ENCODE results near the gene FASTKD2.
A peak's percentile ranks its signal among the peaks of the same experiment; 100 is the strongest.

FASTKD2 gene

DNA sequence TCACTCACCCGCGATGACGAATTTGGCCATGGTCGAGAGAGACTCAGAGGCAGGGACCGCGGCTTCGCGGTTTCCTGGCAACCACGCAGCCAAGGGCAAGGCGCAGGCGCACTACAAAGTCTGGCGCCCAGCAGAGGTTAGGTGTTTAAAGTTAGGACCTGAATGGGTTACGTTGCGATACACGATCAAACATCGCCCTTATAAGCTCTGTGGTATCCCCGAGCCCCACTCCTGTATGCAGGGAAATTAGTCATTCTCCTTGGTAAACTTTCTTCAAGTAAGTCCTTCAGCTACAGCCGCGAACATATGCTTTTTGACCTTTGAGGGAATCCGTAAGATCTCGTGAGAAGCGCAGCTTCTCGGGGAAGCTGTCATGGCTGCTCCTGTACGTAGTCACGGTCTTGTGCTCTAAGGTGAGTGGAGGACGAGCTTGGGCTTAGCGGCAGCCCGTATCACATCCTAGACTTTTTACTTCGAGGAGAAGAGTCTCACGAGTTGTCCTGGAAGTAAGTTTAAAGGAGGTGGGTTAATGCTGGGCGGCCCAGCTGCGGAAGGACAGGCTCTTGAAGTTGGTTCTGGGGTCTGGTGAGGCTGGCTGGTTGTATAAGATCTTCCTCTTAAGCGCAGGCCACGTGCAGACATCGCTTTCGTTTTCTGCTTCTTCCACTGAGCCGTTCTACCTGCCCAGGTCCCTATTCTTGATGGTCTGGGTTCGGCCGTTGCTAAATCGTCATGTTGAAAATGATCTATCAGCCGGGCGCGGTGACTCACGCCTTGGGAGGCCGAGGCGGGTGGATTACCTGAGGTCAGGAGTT is at the start of gene FASTKD2, which contains the start of gene MDH1B:
Gene FASTKD2 (plus strand): TSS at position 365 of the 815 bp plus-strand sequence. CDS start 1,088 bp downstream, outside the sequence.
Gene MDH1B (minus strand): TSS at position 87 of the 815 bp plus-strand sequence. CDS start 57 bp downstream, at position 30.
- no peaks in the 10 kb centered on the region for H3K9me3 Mint-ChIP-seq
- no peaks in the 10 kb centered on the region for H3K27me3 Mint-ChIP-seq
- peak; percentile 90 for ATAC-seq
- peaks cover 36% of the 10 kb centered on the region for H3K4me1 Mint-ChIP-seq
- H3K4me3 Mint-ChIP-seq = peak within 1 kb of the TSS; percentile 88 to 89
- H3K27ac Mint-ChIP-seq = peak within 1 kb of the TSS; percentile 99
- peak; percentile 83 to 92 for DNase-seq

DNA sequence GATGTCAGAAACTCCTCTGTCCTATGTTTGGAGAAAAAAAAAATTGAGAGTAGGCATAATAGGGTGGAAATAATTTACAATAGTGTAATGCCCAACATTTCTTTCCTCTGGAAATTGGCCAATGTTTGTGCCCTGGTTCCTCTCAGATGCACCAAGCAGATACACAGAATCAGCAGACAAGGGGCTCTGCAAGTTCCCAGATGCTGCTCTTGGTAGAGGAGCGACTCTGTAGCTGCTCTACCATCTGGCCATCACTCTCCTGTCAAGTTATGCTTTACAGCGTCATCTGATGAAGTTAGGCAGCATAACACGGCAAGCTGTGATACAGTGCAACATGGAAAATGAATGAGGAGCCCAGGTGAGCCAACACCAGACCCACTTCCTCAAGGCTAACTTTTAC is 48.8 kb upstream of the FASTKD2 start:
- DNase-seq (no peak), ATAC-seq (no peak)
- Mint-ChIP-seq H3K27ac (no peak overlapping the region), H3K4me1 (no peaks in the 10 kb centered on the region), H3K4me3 (no peak overlapping the region), H3K9me3 (no peaks in the 10 kb centered on the region), H3K27me3 (peaks cover 20% of the 10 kb centered on the region)

DNA sequence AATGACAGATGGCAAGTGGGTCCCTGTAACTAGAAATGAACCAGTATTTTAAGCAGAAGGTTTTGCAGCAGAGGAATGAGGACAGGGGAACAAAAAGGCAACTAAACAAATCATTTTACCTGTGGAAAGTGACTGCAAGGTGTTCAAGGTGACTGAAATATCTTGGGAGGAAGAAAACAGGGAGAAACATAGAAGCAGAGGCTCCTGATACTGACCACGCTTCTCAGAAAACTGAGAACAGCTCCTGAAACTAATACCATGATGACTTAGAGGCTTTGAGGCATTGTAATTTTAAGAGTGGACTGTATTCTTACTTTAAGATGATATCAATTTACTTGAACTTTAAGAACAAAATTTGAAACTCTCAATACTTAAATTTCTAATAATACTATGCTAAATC is 47.1 kb upstream of the FASTKD2 start, which contains the start of gene DYTN:
Gene DYTN (minus strand): TSS at position 101 of the 400 bp plus-strand sequence. CDS start 117 bp downstream, outside the sequence.
- H3K27me3 Mint-ChIP-seq = peaks cover 30% of the 10 kb centered on the region
- no peak within 1 kb of the TSS for H3K4me3 Mint-ChIP-seq
- no peaks in the 10 kb centered on the region for H3K4me1 Mint-ChIP-seq
- no peak within 1 kb of the TSS for H3K27ac Mint-ChIP-seq
- no peak for DNase-seq
- peaks cover 4 to 7% of the 10 kb centered on the region in 2 donors for H3K9me3 Mint-ChIP-seq
- ATAC-seq = no peak

DNA sequence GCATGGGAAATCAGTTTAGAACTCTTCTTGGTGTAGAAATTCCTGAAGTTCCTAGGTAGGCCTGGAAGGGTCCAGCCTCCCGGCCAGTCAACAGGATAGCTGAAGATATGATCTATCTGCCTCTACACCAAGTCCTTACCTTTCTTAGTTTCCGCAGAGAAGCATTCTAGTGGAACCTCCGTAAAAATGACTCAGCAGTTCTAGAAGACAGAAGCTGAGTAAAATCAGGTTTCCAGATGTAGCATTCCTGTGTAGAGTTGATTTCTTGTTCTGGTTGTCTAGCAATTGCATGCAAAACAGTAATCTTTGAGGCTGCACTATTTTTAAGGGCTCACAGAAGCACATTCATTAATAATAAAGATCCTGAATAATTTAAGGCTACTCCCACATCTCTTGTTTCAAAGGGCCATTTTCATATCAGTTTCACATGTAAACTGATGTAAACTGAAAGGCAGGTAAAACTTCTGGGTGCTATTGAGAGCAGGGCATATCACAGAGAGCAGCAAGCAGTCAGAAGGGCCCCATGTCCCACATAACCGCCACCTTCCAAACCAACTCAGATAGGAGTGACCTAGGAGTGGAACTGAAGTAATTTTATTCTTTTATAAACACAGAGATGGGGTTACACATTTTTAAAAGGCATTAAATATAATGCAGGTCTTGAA is 44.0 kb upstream of the FASTKD2 start:
- Mint-ChIP-seq H3K4me3 (no peak overlapping the region), H3K27me3 (peaks cover 37% of the 10 kb centered on the region), H3K9me3 (peaks cover 4 to 7% of the 10 kb centered on the region in 2 donors), H3K27ac (no peak overlapping the region), H3K4me1 (no peaks in the 10 kb centered on the region)
- no peak for ATAC-seq
- no peak for DNase-seq

DNA sequence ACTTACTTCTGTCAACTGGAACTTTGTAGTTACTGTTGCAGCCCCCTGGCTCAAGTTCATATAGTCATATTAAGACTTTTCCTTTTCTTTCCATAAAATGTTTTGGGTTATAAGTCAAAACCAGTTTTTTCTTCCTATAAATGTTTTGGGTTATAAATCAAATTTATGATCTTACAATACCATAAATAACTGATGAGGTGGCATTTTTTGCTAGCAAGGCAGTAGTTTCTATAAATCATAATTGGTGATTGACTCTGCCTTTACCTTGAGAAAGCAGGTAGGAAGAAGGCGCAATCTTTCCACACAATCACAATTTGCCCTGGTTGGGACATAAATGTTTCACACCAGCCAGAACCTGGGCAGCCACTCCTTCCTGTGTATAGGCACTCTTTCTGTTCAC is 42.1 kb upstream of the FASTKD2 start:
- Mint-ChIP-seq H3K9me3 (peaks cover 4 to 7% of the 10 kb centered on the region in 2 donors), H3K4me3 (no peak overlapping the region), H3K27me3 (peaks cover 49% of the 10 kb centered on the region), H3K4me1 (no peaks in the 10 kb centered on the region), H3K27ac (no peak overlapping the region)
- DNase-seq = no peak
- no peak for ATAC-seq

DNA sequence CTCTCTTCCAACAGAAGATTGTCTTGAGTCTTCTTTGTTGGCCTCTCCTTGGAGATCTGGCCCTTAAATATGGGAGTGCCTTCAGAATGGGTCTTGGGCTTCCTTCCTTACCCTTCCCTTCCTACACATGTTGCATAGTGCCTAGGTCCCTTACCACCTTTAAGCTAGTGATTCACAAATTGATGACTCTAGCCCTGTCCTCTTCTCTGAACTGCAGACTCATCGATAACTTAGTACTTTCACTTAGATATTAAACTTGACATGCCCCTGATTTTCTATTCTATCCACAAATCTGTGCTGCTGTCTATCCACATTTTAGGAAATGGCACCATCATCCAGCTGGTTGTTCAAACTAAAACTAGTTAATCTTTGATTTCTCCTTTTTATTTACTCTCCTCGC is 38.1 kb upstream of the FASTKD2 start:
- Mint-ChIP-seq H3K4me3 (no peak overlapping the region), H3K27ac (no peak overlapping the region)
- ATAC-seq = no peak

DNA sequence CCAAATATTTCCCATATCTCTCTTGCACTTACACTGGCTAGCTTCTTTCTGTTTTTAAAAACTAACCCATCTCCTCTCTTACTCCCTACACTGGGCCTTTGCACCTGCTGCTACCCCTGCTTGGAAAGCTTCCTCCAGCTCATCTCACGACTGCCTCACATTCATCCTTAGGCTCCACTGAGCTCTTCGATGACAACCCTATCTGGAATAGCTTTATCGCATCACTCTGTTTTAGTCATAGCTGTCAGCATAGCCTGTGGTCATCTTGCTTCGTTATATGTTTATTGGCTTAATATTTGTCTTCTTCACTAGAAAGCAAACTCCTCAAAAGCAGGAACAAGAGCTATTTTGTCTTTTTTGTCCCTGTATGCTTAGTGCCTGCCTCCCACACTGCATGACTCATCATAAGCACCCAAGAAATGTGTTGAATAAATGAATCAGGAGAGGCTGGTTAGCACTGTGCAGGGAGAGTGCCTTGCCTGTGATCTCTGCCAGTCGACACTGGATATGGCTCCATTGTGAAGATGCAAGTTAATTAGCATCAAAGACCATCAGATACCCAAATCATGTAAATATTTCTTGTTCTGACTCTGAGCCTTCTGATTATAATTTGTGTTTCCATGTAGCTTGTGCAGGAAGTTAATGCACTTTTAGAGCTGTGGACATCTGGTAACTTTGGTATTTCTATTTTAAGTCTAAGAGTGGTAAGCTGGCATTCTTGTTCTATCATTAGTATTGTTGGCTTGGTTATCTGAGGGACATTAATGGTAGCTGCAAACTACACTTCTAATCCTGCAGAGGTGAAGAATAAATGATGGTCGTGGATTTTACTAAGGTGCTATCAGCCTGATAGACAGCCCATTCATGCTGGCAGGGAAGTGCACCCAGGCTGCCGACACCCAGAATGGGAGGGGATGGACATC is 36.9 kb upstream of the FASTKD2 start:
- Mint-ChIP-seq H3K9me3 (peaks cover 0 to 6% of the 10 kb centered on the region in 2 donors), H3K4me1 (no peaks in the 10 kb centered on the region), H3K27me3 (peaks cover 56% of the 10 kb centered on the region), H3K27ac (no peak overlapping the region), H3K4me3 (no peak overlapping the region)
- ATAC-seq (peak; percentile 43), DNase-seq (no peak)

More for the DNA sequence above, 38.1 kb upstream of the FASTKD2 start:
- H3K4me1 Mint-ChIP-seq = no peaks in the 10 kb centered on the region
- peaks cover 1 to 2% of the 10 kb centered on the region in 2 donors for H3K9me3 Mint-ChIP-seq
- DNase-seq = no peak
- H3K27me3 Mint-ChIP-seq = peaks cover 52% of the 10 kb centered on the region

DNA sequence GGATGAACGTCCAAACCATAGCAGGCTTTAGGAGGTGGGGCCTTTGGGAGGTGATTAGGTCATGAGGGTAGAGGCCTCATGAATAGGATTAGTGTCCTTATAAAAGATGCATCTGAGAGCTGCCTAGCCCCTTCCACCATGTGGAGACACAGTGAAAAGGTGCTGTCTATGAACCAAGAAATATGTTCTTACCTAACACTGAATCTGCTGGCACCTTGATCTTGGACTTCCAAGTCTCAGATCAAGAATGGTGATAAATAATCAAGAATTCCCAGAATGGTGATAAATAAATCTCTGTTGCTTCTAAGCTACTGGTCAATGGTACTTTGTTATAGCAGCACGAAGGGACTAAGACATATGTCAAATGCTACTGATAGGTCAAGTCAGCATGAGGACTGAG is 32.1 kb upstream of the FASTKD2 start:
- Mint-ChIP-seq H3K27me3 (peaks cover 34% of the 10 kb centered on the region), H3K4me1 (peaks cover 7% of the 10 kb centered on the region), H3K9me3 (peaks cover 0 to 6% of the 10 kb centered on the region in 2 donors), H3K4me3 (no peak overlapping the region), H3K27ac (no peak overlapping the region)
- DNase-seq (no peak), ATAC-seq (no peak)

DNA sequence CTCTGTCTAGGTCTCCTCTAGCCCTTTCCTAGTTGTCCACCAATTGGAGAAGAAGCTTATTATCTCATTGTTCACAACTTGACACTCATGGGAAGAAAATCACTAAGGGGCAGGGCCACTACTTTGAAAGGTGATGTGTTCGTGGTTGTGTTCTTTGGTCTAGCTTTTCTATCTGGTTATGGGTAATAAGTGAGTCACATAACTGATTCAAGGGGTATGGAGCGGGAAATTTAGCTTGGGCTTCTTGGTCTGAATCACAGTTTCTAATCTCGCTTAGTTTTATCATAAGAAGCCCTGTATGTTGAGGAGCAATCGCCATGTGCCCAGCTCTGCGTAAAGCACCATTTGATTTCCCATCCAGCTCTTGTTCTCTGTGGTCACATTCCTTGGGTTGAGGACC is 28.5 kb upstream of the FASTKD2 start:
- peaks cover 0 to 6% of the 10 kb centered on the region in 2 donors for H3K9me3 Mint-ChIP-seq
- H3K4me1 Mint-ChIP-seq = peaks cover 7% of the 10 kb centered on the region
- H3K27ac Mint-ChIP-seq = no peak overlapping the region
- ATAC-seq = peak; percentile 96
- H3K27me3 Mint-ChIP-seq = peaks cover 25% of the 10 kb centered on the region
- H3K4me3 Mint-ChIP-seq = no peak overlapping the region
- peak; percentile 2 to 13 for DNase-seq

DNA sequence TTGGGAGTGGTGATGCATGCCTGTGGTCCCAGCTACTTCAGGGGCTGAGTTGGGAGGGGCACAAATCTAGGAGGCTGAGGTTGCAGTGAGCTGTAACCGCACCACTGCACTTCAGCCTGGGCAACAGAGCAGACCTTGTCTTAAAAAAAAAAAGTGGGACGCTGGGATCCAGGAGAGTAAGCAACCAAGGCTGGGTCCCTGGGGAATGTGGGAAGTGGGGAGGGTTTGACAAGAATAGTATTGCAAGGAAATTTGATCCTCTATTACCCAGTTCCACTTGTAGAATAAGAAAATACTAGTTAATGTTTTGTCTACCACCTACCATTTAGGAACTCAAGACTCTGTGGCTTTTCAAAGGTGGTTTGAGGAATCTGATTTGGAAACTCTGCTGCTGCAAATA is 26.1 kb upstream of the FASTKD2 start:
- no peak for DNase-seq
- Mint-ChIP-seq H3K27me3 (peaks cover 14% of the 10 kb centered on the region), H3K27ac (no peak overlapping the region), H3K4me3 (no peak overlapping the region), H3K9me3 (no peaks in the 10 kb centered on the region), H3K4me1 (peaks cover 7% of the 10 kb centered on the region)
- no peak for ATAC-seq

DNA sequence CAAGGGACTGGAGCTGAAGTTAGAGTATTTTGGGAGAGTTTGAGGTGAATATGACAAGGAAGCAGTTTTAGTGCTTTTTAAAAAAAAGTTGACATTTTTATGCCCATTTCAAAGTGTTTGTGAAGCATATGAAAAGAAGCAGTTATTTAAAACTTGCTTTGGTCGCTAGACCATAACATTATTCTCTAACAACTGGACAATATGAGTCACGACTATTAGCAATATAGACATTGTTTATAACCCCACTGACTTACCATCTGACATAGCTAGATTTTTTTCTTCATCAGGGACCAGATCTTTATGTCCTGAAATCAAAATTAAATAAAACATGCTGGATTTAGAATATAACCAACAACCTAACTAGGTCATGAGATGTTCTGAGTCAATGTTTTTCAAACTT is 24.6 kb upstream of the FASTKD2 start:
- Mint-ChIP-seq H3K27ac (no peak overlapping the region), H3K4me3 (no peak overlapping the region), H3K27me3 (peaks cover 14% of the 10 kb centered on the region), H3K4me1 (peaks cover 7% of the 10 kb centered on the region), H3K9me3 (no peaks in the 10 kb centered on the region)
- ATAC-seq (no peak), DNase-seq (no peak)

DNA sequence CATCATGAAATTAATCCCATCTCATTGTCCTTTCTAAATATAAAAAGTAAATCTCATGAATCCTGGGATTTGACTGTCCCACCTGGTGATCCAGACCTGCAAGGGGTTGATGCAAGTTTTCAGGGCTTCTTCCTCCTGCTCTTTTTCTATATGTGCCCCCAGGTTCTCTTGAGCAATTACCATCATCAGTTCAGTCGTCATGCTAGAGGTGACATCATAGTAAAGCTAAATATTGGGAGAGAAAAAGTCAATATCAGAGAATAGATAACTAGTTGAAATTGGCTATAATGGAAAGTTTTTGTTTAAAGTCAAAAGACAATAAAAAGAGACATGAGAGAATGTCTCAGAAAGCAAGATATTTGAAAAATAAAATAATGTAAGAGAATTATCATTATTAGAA is 8.6 kb upstream of the FASTKD2 start:
- peaks cover 9% of the 10 kb centered on the region for H3K27me3 Mint-ChIP-seq

DNA sequence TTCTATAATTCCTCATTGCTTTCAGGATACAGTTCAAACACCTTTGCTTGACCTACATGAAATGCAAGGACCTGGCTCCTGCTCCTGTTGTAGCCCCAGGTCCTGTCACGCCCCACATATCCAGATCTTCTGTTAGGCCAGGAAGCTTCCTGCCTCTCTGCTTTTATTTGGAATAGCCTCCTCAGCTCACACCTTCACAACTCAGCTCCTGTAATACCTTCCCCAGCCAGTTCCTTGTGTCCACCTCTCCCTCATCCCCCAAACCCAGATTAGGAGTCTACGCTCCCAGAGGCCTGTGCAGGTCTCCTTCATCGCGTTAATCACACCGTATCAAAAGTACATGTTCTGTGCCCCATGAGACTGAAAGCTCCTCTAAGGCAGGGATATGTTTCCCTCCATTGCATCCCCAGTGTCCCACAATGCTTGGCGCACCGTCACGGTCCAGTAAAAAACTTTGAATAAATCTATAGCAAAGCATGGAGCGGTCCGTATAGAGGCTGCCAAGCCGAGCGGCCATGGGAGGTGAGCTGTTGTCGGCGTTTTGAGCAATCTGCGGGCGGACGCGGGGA is 649 bp upstream of the FASTKD2 start:
- peak overlapping the region; percentile 99 for H3K27ac Mint-ChIP-seq
- DNase-seq (no peak), ATAC-seq (no peak)
- peak overlapping the region; percentile 88 to 89 for H3K4me3 Mint-ChIP-seq
- H3K9me3 Mint-ChIP-seq = no peaks in the 10 kb centered on the region
- H3K4me1 Mint-ChIP-seq = peaks cover 34% of the 10 kb centered on the region
- H3K27me3 Mint-ChIP-seq = no peaks in the 10 kb centered on the region

More for the DNA sequence above, 8.6 kb upstream of the FASTKD2 start:
- ATAC-seq (no peak), DNase-seq (no peak)
- Mint-ChIP-seq H3K27ac (no peak overlapping the region), H3K4me3 (no peak overlapping the region), H3K4me1 (no peaks in the 10 kb centered on the region), H3K9me3 (no peaks in the 10 kb centered on the region)

DNA sequence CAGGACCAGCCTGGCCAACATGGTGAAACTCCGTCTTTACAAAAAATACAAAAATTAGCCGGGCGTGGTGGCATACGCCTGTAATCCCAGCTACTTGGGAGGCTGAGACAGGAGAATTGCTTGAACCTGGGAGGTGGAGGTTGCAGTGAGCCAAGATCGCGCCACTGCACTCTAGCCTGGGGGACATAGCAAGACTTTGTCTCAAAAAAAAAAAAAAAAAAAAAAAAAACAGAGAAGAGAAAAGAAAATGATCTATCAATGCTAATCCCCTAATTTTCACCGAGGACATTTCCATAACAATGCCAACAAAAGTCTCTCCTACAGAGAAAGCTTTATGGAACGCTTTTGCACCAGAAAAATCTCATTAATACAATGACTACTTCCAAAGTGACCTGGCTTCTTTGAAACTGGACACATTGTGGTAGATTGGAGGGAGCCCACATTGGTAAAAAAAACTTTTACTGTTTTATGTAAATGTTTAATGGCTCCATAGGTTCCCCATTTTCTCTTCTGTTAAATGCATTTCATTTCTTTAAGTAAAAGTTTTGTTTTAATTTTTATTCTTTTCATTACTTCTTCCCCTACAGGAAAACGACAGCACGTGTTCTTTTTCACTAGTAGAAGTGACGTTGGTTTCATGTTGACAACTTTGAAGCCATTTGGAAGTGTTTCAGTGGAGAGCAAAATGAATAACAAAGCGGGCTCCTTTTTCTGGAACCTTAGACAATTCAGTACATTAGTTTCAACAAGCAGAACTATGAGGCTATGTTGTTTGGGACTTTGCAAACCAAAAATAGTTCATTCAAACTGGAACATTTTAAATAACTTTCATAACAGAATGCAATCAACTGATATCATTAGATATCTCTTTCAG is 888 bp downstream of the FASTKD2 start:
- ATAC-seq = no peak
- no peaks in the 10 kb centered on the region for H3K9me3 Mint-ChIP-seq
- H3K4me1 Mint-ChIP-seq = peaks cover 36% of the 10 kb centered on the region
- DNase-seq = no peak
- peak overlapping the region; percentile 88 to 89 for H3K4me3 Mint-ChIP-seq
- H3K27me3 Mint-ChIP-seq = no peaks in the 10 kb centered on the region
- peak overlapping the region; percentile 99 for H3K27ac Mint-ChIP-seq
